Measurements from ENCODE around the gene SPTAN1.

Gene SPTAN1

DNA sequence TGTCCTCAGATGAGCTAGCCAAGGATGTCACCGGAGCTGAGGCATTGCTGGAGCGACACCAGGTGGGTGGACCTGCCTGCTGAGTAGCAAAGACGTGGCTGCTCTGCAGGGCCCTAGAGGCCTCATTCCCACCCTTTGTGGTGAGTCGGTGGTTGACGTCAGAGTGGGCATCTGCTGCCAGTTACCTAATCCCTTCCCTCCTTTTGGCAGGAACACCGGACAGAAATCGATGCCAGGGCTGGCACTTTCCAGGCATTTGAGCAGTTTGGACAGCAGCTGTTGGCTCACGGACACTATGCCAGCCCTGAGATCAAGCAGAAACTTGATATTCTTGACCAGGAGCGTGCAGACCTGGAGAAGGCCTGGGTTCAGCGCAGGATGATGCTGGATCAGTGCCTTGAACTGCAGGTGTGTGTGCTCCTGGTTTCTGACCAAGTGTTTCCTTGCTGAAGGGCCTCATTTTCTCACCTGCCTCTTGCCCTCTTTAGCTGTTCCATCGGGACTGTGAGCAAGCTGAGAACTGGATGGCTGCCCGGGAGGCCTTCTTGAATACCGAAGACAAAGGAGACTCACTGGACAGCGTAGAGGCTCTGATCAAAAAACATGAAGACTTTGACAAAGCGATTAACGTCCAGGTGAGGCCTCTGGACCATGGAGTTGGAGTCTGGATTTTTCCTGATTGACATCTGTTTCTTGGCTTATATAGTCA, 55.4 kb downstream of the SPTAN1 start:
- no peak for DNase-seq

- no peak for DNase-seq
These were observed 58.5 kb downstream of the SPTAN1 start for GRCh38 chr9:128610897-128611296.

- DNase-seq: no peak
These were observed 59.4 kb downstream of the SPTAN1 start for GRCh38 chr9:128611600-128612394.

DNA sequence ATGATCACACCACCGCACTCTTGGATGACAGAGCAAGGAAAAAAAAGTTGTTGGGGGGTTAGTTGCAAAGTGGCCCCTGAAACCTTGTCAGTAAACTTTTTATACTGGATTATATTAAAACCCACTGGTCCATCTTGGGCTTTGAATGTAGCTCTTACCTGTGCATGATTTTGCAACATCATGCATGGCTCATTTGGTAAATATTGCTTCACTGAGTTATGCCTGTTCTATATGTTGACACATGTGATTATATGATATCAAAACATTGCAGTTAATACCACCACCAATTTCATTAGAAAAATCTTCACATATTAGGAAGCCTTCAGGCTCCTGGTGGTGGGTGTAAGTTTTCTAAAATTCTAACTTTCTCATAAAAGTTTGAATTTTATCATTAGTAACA, 62.3 kb downstream of the SPTAN1 start:
- no peak for DNase-seq

- DNase-seq: no peak
These were observed 63.2 kb downstream of the SPTAN1 start for GRCh38 chr9:128615571-128615970.

- no peak for DNase-seq
These were observed 65.6 kb downstream of the SPTAN1 start for GRCh38 chr9:128617943-128618342.

GRCh38 chr9:128619127-128619526, 66.7 kb downstream of the SPTAN1 start:
- DNase-seq: no peak

DNA sequence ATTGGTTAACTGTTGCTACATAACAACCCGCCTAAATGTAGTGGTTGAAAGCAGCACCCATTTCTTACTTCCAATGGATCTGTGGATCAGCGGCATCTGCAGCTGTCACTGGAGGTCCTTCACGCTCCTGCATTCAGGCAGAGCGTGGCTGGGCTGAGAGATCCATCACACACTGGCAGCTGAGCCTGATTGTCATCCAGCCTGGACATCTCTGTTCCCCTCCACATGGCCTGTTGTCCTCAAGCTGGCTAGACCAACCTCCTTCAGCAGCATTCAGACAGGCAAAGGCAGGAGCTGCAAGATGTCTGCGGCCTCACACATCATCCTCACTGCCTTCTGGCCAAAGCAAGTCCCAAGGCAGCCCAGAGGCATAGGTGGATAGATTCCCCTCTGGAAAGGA, 67.4 kb downstream of the SPTAN1 start:
- DNase-seq: no peak

DNA sequence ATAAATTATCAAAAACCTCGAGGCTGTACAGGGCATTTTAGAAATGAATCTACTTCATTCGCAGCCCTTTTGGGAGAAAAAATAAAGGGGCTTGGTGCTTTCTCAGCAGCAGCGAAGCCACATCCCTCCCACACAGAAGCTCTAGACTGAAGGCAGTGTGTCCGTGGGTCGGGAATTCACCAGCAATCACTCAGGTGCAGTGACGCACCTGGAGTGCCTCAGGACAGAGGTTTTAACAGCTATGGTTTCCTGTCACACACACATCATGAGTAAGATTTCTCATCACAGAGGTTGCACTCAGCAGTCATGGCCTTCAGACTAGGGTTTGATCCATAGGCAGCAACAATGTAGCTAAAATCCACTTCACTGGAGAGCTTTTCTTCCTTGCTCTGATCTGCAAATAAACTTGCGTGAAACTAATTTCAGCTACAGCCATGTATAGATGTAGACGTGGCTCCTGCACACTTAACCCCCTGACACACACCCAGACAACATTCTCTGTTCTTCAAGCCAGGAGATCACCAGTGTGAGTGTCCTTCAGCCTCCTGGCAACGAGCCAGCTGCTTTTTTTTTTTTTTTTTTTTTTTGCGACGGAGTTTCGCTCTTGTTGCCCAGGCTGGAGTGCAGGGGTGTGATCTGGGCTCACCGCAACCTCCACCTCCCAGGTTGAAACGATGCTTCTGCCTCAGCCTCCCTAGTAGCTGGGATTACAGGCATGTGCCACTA, 69.5 kb downstream of the SPTAN1 start:
- DNase-seq: no peak

DNA sequence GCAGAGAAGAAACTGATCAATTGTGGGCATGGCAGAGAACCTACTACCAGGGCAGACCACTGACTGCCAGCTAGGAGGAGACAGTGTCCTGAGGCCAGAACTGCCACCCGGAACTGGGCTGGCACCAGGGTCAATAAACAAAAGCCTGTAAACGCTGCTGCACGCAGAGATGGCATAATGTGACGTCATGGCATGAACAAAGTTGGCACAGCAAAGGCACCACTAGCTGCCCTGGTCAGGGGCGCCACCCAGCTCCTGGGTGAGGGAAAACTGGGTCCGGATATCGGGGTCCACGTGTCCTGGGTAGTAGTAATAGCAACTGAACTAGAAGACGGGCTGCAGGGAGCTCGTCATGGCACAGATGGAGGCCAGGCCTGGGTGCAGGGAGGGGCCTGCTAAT, 72.2 kb downstream of the SPTAN1 start:
- no peak for DNase-seq

DNA sequence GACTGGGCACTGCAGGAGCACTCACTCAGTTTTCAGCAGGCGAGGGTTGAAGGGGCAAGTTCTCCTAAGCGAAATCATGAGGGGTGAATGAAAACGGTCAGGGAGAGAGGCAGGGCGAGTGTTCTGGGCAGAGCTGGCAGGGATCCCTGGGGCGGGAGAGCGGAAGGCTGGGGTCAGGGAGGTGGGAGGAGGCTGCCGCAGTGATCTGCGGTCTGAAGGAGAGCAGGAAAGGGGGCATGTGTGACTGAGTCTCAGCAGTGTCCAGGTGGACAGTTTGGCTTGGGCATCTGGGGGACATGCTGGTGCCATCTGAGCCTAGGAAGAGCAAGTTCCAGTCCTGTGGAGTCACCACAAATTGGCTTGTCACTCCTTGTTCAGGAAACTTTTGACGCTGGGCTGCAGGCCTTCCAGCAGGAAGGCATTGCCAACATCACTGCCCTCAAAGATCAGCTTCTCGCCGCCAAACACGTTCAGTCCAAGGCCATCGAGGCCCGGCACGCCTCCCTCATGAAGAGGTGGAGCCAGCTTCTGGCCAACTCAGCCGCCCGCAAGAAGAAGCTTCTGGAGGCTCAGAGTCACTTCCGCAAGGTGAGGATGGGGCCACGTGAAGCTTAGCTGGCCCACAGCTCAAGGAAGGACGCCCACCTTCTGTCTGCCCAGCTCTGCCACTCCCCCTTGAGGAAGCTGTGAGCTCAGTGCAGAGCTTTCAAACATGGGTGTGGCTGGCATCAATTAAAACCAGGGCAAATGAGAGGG, 73.2 kb downstream of the SPTAN1 start:
- DNase-seq: no peak

DNA sequence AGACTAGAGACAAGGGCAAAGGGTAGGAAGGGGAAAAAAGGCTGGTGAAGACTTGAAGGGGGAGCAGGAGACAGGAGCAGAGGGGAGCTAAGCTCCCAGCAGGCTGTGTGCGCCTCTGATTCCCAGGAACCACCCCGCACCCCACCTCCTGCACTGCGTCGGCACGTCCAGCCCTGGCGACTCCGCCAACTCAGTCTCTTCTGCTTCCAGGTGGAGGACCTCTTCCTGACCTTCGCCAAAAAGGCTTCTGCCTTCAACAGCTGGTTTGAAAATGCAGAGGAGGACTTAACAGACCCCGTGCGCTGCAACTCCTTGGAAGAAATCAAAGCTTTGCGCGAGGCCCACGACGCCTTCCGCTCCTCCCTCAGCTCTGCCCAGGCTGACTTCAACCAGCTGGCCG, 73.8 kb downstream of the SPTAN1 start:
- DNase-seq: no peak

GRCh38 chr9:128627127-128627715, 74.8 kb downstream of the SPTAN1 start:
- no peak for DNase-seq

- no peak for DNase-seq
These were observed 75.5 kb downstream of the SPTAN1 start for GRCh38 chr9:128627906-128628305.

DNA sequence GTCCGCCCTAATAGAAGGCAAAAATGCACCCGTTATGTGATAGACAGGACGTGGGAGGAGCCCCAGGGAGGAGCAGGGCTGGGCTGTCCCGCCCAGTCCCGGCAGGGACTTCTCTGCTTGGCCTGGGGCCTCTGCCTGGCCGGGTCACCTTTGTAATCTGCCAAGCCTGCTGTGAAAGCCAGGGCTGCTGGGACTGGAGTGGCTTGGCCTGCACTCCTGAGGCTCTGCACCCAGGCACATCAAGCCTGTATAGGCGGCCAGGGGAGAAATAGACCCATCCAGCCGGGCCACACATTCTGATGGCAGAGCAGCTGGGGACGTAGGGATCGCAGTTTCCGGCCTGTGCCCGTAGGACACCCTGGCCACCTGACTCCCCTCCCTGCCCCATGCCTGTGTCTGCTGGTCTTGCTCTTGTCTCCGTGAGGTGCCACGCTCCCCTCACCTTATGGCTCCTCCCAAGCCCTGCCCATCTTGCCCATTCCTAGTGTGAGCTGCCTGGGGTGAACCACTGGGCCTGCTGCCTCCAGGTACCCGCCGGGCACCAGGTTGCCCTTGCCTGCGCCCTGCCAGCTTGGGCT, 76.2 kb downstream of the SPTAN1 start:
- DNase-seq: no peak

- no peak for DNase-seq
These were observed 76.7 kb downstream of the SPTAN1 start for GRCh38 chr9:128629136-128629535.

- no peak for DNase-seq
These were observed 77.6 kb downstream of the SPTAN1 start for GRCh38 chr9:128629852-128630545.

GRCh38 chr9:128631636-128632035, 79.2 kb downstream of the SPTAN1 start:
- no peak for DNase-seq

DNA sequence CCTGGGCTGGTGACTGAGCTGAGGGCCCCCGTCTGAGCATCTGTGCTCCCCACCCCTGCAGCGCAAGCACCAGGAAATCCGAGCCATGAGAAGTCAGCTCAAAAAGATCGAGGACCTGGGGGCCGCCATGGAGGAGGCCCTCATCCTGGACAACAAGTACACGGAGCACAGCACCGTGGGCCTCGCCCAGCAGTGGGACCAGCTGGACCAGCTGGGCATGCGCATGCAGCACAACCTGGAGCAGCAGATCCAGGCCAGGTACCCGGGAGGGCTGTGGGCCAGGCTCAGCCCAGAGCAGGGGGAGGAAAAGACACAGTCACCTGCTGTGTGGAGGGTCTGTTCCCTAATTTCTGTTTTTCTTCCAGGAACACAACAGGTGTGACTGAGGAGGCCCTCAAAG, 79.7 kb downstream of the SPTAN1 start:
- no peak for DNase-seq

GRCh38 chr9:128632486-128632885, 80.1 kb downstream of the SPTAN1 start:
- no peak for DNase-seq

GRCh38 chr9:128633057-128633456, 80.7 kb downstream of the SPTAN1 start:
- DNase-seq: no peak

DNA sequence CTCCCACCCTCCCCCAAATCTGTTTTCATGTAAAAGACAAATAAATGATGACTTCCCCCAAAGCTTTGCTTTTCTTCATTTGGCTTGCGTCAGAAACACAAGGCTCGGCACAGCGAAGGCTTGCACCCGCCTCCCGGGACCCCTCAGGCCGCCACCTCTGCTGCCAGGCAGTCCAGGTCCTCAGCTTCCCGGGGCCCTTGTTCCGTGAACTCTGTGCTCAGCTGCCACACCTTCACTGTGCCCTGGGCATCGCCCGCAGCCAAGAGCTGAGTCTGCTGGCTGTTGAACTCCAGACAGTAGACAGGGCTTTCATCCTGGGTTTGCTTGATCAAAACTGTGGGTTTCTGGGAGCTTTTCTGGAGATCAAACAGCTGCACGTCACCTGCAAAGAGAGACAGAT, 81.2 kb downstream of the SPTAN1 start:
- DNase-seq: no peak
